Measurements from ENCODE around the gene TFPI. TPM values are rescaled to one million over a fixed set of nuclear protein-coding genes. Genes with fewer than 3 reads are reported as not detected.

TFPI gene
- total and polyA plus RNA-seq, 8 donors = 7.5 to 118 (median 16.8) TPM

DNA sequence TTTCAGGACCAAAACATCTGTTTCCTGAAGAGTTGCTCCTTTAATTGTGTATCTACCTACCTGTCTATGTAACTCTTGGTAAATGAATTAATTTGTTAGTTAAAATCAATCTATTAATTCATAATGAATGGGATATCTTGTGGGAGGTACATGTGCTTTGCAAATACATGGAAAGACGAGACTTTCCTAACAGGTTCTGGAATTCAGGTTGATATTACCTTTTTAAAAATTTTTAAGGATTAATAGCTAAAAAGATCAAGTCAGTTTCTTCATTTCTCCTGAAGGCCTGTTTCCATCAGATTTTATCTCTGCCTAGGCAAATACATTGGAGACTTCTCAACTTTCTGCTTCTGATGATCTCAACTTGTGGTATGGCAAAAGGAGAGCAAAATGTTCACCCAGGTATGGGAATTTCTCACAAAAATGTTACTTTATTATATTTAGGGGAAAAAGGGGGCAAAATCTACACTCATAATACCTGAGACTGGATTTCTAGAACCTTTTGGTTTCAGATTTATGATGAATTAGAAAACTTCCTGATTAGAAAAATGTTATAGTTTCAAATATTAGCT lies 7.4 kb downstream of the TFPI start:
- Histone ChIP-seq H3K4me1 (peaks cover 7 to 65% (median 15%) of the 10 kb centered on the region in 4 donors), H3K27me3 (no peaks in the 10 kb centered on the region), H3K9me3 (no peaks in the 10 kb centered on the region), H3K4me3 (no peak overlapping the region), H3K36me3 (no peaks in the 10 kb centered on the region), H3K27ac (peak overlapping the region in 4 of 5 donors; percentile 8 to 73 (median 44))
- TF ChIP-seq POLR2A (IDR thresholded peaks at IDR 0.05) (no peak), POLR2AphosphoS5 (IDR thresholded peaks at IDR 0.05) (no peak), EP300 (IDR thresholded peaks at IDR 0.05) (no peak)
- TF ChIP-seq, protein P1, sequence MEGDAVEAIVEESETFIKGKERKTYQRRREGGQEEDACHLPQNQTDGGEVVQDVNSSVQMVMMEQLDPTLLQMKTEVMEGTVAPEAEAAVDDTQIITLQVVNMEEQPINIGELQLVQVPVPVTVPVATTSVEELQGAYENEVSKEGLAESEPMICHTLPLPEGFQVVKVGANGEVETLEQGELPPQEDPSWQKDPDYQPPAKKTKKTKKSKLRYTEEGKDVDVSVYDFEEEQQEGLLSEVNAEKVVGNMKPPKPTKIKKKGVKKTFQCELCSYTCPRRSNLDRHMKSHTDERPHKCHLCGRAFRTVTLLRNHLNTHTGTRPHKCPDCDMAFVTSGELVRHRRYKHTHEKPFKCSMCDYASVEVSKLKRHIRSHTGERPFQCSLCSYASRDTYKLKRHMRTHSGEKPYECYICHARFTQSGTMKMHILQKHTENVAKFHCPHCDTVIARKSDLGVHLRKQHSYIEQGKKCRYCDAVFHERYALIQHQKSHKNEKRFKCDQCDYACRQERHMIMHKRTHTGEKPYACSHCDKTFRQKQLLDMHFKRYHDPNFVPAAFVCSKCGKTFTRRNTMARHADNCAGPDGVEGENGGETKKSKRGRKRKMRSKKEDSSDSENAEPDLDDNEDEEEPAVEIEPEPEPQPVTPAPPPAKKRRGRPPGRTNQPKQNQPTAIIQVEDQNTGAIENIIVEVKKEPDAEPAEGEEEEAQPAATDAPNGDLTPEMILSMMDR (IDR thresholded peaks at IDR 0.05) = no peak
- no peak for DNase-seq
- intact Hi-C loops (cut with DNase I; ENCODE audit: low total_unique reads) = no loop called here
- 88 to 97% (median 93%) methylated on average over 1 of the region's 1 CpG for WGBS, 5 donors

DNA sequence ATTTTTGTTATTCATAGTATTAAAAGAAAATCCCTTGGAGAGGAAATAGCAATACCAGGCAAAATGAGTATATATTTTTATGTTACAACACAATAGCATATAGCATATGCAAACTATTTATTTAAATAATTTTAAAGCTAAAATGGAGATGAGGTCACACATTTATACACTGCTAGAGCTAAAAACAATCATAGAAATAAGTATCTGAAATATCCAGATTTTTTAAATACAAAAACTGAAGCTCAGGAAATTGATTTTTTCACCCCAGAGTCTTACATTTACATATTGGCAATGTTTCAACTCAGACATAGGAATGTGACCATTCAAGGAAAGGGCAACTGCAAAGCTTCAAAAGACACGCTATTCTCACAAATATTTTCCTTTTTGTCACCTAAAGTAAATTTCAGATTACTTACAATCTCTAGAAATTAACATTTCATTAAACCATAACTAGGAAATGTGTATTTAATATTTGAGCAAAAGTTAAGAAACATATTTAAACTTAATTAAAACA lies 8.9 kb downstream of the TFPI start:
- WGBS, 5 donors = 30 to 50% (median 42%) methylated on average over 1 of the region's 1 CpG
- no peak overlapping the region for H3K4me3 ChIP-seq
- H3K4me1 ChIP-seq = peaks cover 6 to 66% (median 19%) of the 10 kb centered on the region in 4 donors
- H3K27me3 ChIP-seq = no peaks in the 10 kb centered on the region
- H3K9me3 ChIP-seq = no peaks in the 10 kb centered on the region
- TF ChIP-seq, protein P1 (IDR thresholded peaks at IDR 0.05) = no peak
- TF ChIP-seq POLR2AphosphoS5 (IDR thresholded peaks at IDR 0.05) = no peak
- no peak for TF ChIP-seq EP300 (IDR thresholded peaks at IDR 0.05)
- no peak for TF ChIP-seq POLR2A (IDR thresholded peaks at IDR 0.05)
- no peaks in the 10 kb centered on the region for H3K36me3 ChIP-seq
- DNase-seq = no peak
- intact Hi-C loops (cut with DNase I; ENCODE audit: low total_unique reads) = no loop called here
- H3K27ac ChIP-seq = peak overlapping the region in 2 of 5 donors; percentile 63 to 89

DNA sequence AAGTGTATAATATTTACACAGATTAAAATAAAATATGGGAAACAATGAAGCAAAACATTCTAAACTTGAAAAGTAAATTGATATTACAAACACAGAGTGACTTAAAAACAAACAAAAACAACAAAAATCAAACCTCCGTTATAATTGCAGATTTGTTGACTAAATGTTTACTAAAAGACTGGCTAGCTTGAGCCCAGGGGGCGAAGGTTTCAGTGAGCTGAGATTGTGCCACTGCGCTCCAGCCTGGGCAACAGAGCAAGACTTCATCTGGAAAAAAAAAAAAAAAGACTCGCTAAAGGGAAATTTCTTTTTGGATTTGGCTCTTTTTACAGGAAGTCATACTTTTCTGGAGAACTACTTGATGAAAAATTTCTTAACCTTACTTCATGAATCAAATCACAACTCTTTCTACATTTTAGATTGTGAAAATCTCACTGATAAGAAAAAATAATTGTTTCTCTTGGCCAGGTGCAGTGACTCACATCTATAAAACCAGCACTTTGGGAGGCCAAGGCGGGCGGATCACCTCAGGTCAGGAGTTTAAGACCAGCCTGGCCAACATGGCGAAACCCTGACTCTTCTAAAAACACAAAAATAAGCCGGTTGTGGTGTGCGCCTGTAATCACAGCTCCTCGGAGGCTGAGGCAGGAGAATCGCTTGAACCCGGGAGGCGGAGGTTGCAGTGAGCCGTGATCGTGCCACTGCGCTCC lies 9.7 kb downstream of the TFPI start:
- Histone ChIP-seq H3K27ac (peak overlapping the region in 3 of 5 donors; percentile 59 to 89 (median 63)), H3K4me3 (no peak overlapping the region), H3K27me3 (no peaks in the 10 kb centered on the region), H3K9me3 (no peaks in the 10 kb centered on the region), H3K36me3 (no peaks in the 10 kb centered on the region), H3K4me1 (peaks cover 0 to 60% (median 18%) of the 10 kb centered on the region in 4 donors)
- no peak for DNase-seq
- intact Hi-C loops (cut with DNase I; ENCODE audit: low total_unique reads) = no loop called here
- WGBS, 5 donors = 69 to 79% (median 74%) methylated on average over 16 of the region's 16 CpGs
- TF ChIP-seq EP300 (IDR thresholded peaks at IDR 0.05) (no peak), POLR2AphosphoS5 (IDR thresholded peaks at IDR 0.05) (no peak), POLR2A (IDR thresholded peaks at IDR 0.05) (no peak)
- TF ChIP-seq, protein P1 (IDR thresholded peaks at IDR 0.05) = no peak

DNA sequence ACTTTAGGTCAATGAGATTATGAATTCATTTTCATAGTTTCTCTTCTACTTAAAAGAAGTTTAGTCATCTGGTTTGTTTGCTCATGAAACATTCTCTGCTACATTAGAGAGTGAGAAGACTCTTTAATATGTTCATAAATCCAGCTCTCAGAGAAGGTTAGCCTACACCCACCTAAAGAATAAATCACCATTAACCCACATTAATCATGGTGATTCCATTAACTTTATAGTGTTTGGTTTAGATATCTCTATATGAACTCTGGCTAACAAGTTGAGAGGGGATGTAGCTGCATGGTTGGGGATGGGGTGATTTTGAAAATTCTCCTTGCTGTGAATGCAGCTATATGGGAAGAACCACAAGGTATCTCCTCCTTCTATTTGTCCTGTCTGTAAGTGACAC lies 10.7 kb downstream of the TFPI start:
- Histone ChIP-seq H3K9me3 (no peaks in the 10 kb centered on the region), H3K4me1 (peaks cover 0 to 50% (median 14%) of the 10 kb centered on the region in 4 donors), H3K27me3 (no peaks in the 10 kb centered on the region), H3K27ac (peak overlapping the region in 3 of 5 donors; percentile 22 to 89 (median 23)), H3K36me3 (no peaks in the 10 kb centered on the region), H3K4me3 (no peak overlapping the region)
- TF ChIP-seq POLR2A (IDR thresholded peaks at IDR 0.05) (no peak), EP300 (IDR thresholded peaks at IDR 0.05) (no peak), POLR2AphosphoS5 (IDR thresholded peaks at IDR 0.05) (no peak)
- TF ChIP-seq, protein P1 (IDR thresholded peaks at IDR 0.05) = no peak
- intact Hi-C loops (cut with DNase I; ENCODE audit: low total_unique reads) = no loop called here
- DNase-seq = no peak
